HepG2 (cell line): ENCODE data around the gene DENND10. TPM values are rescaled to one million over a fixed set of nuclear protein-coding genes. Genes with fewer than 3 reads are reported as not detected.

Source experiments
- ATAC-seq: fragments of 200-7000 bp; cut with Tn5 transposase; 3 replicates; pipeline ENCODE4 v1.9.1; 2020; ENCODE audit warnings: mild to moderate bottlenecking, moderate library complexity
- BruUV-seq: library from RNA; stranded (reverse); fragments of 400-500 nt; replicated peaks from 2 replicates; lab custom pipeline; 2021; lab: Mats Ljungman, UMichigan
- CTCF ChIA-PET: fragments of 300-600 bp; formaldehyde crosslinking; extraction: SDS; loops from one replicate; lab custom pipeline; 2021; ENCODE audit warnings: low total read pairs, inconsistent platforms, low intra/inter-chr PET ratio; lab: Yijun Ruan, JAX
- POLR2A ChIA-PET: fragments of 350-600 bp; sonication (Branson Sonifier 250); formaldehyde crosslinking; loops from one replicate; lab custom pipeline; 2020; ENCODE audit warnings: antibody characterized with exemption, inconsistent platforms; lab: Yijun Ruan, JAX
- DNase-seq: peaks from one replicate; pipeline ENCODE4 v3.0.0-alpha.2; 2015; ENCODE audit warnings: low spot score
- FAIRE-seq: peaks from 3 replicates; lab custom pipeline; 2011; peaks lifted over from hg19 to GRCh38; lab: Jason Lieb, UNC
- H2AFZ ChIP-seq: one replicate; pipeline ENCODE4 v1.6.1; 2011; ENCODE audit warnings: low read length, inconsistent platforms
- H3K27ac ChIP-seq: fragments of 300-600 bp; 3 replicates; pipeline ENCODE4 v1.8.0; 2011; ENCODE audit warnings: mixed run types, mild to moderate bottlenecking, mixed read lengths, low read length, inconsistent platforms; ENCODE audit not compliant: insufficient read depth; ENCODE audit errors: extremely low read length
- H3K27me3 ChIP-seq, 2 experiments: fragments of 200-600 bp in 1 of 2; 2 replicates in 1 of 2; 3 replicates in 1 of 2; pipeline versions ENCODE4 v1.6.0 to v1.8.0; 2011; ENCODE audit warnings: low read length in 2 of 2, mild to moderate bottlenecking in 2 of 2, moderate library complexity in 2 of 2, inconsistent platforms in 1 of 2; ENCODE audit not compliant: insufficient read depth in 2 of 2, control insufficient read depth in 1 of 2
- H3K36me3 ChIP-seq, 2 experiments: fragments of 200-600 bp in 1 of 2; replicated peaks in 1 of 2; 2 replicates in 1 of 2; 3 replicates in 1 of 2; pipeline versions ENCODE4 v1.5.1 to v1.8.0; 2011; ENCODE audit warnings: low read length in 2 of 2, inconsistent platforms in 1 of 2; ENCODE audit not compliant: insufficient read depth in 2 of 2, control insufficient read depth in 1 of 2
- H3K4me1 ChIP-seq: 2 replicates; pipeline ENCODE4 v1.5.1; 2012; ENCODE audit warnings: low read length, inconsistent platforms; ENCODE audit not compliant: insufficient read depth
- H3K4me2 ChIP-seq: 2 replicates; pipeline ENCODE4 v1.6.0; 2011; ENCODE audit warnings: low read depth, low read length, inconsistent platforms
- H3K4me3 ChIP-seq, 3 experiments: fragments of 200-600 bp in 1 of 3; sonication (generic), shearing (Covaris generic) in 1 of 3; replicated peaks in 1 of 3; 2 replicates each; pipeline ENCODE4 v1.5.1; 2011 to 2016; ENCODE audit warnings: low read length in 3 of 3, inconsistent platforms in 2 of 3, low read depth in 2 of 3, mild to moderate bottlenecking in 2 of 3, control low read depth in 1 of 3, mixed read lengths in 1 of 3; ENCODE audit not compliant: insufficient read depth in 1 of 3
- H3K79me2 ChIP-seq: one replicate; pipeline ENCODE4 v1.6.1; 2011; ENCODE audit warnings: low read length, inconsistent platforms; ENCODE audit not compliant: insufficient read depth
- H3K9ac ChIP-seq: 2 replicates; pipeline ENCODE4 v1.6.0; 2011; ENCODE audit warnings: mild to moderate bottlenecking, low read depth, low read length, inconsistent platforms; ENCODE audit not compliant: insufficient read depth
- H3K9me3 ChIP-seq: 2 replicates; pipeline ENCODE4 v1.5.1; 2012; ENCODE audit warnings: mild to moderate bottlenecking, low read length
- H4K20me1 ChIP-seq: 2 replicates; pipeline ENCODE4 v1.6.0; 2011; ENCODE audit warnings: inconsistent platforms, mild to moderate bottlenecking, low read length, moderate library complexity; ENCODE audit not compliant: insufficient read depth
- GLMP ChIP-seq: sonication (generic); formaldehyde crosslinking; IDR thresholded peaks from 2 replicates; pipeline ENCODE4 v1.9.0; 2021; ENCODE audit warnings: missing genetic modification reagents, mild to moderate bottlenecking, borderline replicate concordance
- SMARCC2 ChIP-seq: fragments of 450-650 bp; IDR thresholded peaks from 2 replicates; pipeline ENCODE4 v1.6.1; 2017; ENCODE audit warnings: antibody characterized with exemption, mild to moderate bottlenecking
- TGIF2 ChIP-seq: IDR thresholded peaks from 2 replicates; pipeline ENCODE4 v1.6.1; 2016; ENCODE audit warnings: control low read depth, missing compliant biosample characterization
- WGBS: methylation state at CpG from one replicate; pipeline ENCODE4 v1.1.6; 2017; ENCODE audit warnings: low lambda C conversion rate; 5-methylcytosine and 5-hydroxymethylcytosine counted together
- in situ Hi-C: cut with HindIII; loops from 2 replicates; pipeline ENCODE4 v1.10.0; 2017; ENCODE audit warnings: low pct_unique_long_range_greater_than_20kb; ENCODE audit not compliant: extremely low pct_ligation_motif_present
- intact Hi-C: fragments of 100-400 bp; cut with micrococcal nuclease; formaldehyde crosslinking; loops from one replicate; pipeline ENCODE4 v1.10.0; 2022; ENCODE audit not compliant: unreplicated experiment
- polyA plus RNA-seq, 8 experiments: library from polyadenylated mRNA; depleted of rRNA in 3 of 8; stranded (reverse) in 7 of 8; unstranded in 1 of 8; fragments of >200 nt; fragmentation: Illumina TruSeq in 4 of 8; extraction: Trizol in 4 of 8; gene quantifications; 2 replicates each; pipeline versions ENCODE4 v1.2.1 to v1.2.3, GENCODE V29; 2011 to 2016; ENCODE audit warnings: low read depth in 4 of 8, missing spikeins in 1 of 8, mixed read lengths in 1 of 8; ENCODE audit not compliant: insufficient read depth in 1 of 8
- total RNA-seq, 5 experiments: library from RNA; depleted of rRNA; stranded (reverse); fragments of >200 nt; fragmentation: Illumina TruSeq; extraction: Trizol; gene quantifications; 2 replicates each; pipeline ENCODE4 v1.2.3, GENCODE V29; 2016; ENCODE audit warnings: low read depth in 1 of 5

DENND10 gene
- total and polyA plus RNA-seq, 2 of the 13 experiments (the other 11 are each of a cell fraction or from before 2014, with no cell fraction given) = 43.7 to 78.8 TPM

- H4K20me1 ChIP-seq = no peaks in the 10 kb centered on the region
- H3K27me3 ChIP-seq = no peaks in the 10 kb centered on the region
- intact Hi-C loops = loop anchor here (10.0 kb wide), 1 partner anchor 408 kb away; the partner anchor contains the start of gene CACUL1
- no peak overlapping the region for H2AFZ ChIP-seq
- TF ChIP-seq SMARCC2 (no peak), TGIF2 (CRISPR knock-in tag) (no peak), GLMP (CRISPR knock-in tag) (no peak)
- TF ChIP-seq, all 625 proteins: peak for 0
- BruUV-seq = no TSS peak
- peaks cover 3% of the 10 kb centered on the region for H3K79me2 ChIP-seq
- H3K9me3 ChIP-seq = no peaks in the 10 kb centered on the region
- no peak overlapping the region for H3K27ac ChIP-seq
- CTCF ChIA-PET = no interaction called here
- ATAC-seq (no peak), FAIRE-seq (no peak), DNase-seq (no peak)
- H3K9ac ChIP-seq = no peak overlapping the region
- H3K36me3 ChIP-seq = peaks cover 7 to 31% of the 10 kb centered on the region in 2 experiments
- 96% methylated on average over 5 of the region's 5 CpGs for WGBS
- H3K4me3 ChIP-seq = no peak overlapping the region
- H3K4me1 ChIP-seq = peaks cover 26% of the 10 kb centered on the region
- POLR2A ChIA-PET = interaction anchor here (1.6 kb wide), 1 partner anchor 10 kb away, joined by 3 read pairs; no protein-coding TSS in a partner anchor
- in situ Hi-C loops = no loop called here
- no peak overlapping the region for H3K4me2 ChIP-seq
These were observed 58.7 kb downstream of the DENND10 start for GRCh38 chr10:119162452-119163092.
